Measurements from ENCODE around the gene ALDH3B1.

ALDH3B1 gene

DNA sequence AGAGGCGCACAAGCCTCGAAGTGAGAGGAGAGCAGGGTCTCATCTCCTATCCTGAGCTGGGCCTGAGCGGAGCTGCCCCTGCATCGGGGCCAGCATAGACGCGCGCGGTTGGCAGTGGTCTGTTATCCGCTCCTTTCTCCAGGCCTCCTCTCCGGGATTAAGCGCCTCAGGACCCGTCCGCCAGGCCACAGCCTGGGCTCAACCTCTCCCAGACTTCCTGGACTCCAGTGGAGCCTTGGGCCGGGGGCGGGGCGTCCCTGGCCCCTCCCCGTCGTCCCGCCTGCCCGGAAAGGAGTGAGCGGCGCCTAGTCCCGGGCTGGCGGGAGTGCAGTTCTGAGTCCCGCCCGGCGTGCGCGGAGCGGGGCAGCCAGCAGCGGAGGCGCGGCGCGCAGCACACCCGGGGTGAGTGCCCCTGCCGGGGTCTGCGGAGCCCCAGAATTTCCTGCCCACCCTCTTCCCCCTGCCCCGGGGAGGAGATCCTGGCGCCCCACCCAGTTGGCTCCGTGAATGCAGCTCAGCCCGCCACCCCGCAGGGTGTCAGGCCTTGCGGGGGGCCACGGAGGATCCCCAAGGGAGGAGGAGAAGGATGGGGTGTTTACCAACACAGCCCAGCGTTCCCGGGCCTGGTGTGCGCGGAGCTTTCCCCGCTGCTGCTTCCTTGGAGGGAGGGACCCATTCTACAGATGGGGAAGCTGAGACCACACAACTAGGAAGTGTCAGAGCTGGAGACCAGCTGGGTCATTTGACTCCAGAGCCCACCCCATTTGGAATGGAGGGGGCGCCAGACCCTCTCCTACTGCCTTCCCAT lies 28.8 kb downstream of the ALDH3B1 start, which contains the start of gene TCIRG1:
Gene TCIRG1 (plus strand): TSS at position 308 of the 808 bp plus-strand sequence. CDS start 2,247 bp downstream, outside the sequence.
- DNase-seq (ENCODE audit: low read depth) = peak; percentile 88
- TF ChIP-seq, protein P1, sequence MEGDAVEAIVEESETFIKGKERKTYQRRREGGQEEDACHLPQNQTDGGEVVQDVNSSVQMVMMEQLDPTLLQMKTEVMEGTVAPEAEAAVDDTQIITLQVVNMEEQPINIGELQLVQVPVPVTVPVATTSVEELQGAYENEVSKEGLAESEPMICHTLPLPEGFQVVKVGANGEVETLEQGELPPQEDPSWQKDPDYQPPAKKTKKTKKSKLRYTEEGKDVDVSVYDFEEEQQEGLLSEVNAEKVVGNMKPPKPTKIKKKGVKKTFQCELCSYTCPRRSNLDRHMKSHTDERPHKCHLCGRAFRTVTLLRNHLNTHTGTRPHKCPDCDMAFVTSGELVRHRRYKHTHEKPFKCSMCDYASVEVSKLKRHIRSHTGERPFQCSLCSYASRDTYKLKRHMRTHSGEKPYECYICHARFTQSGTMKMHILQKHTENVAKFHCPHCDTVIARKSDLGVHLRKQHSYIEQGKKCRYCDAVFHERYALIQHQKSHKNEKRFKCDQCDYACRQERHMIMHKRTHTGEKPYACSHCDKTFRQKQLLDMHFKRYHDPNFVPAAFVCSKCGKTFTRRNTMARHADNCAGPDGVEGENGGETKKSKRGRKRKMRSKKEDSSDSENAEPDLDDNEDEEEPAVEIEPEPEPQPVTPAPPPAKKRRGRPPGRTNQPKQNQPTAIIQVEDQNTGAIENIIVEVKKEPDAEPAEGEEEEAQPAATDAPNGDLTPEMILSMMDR (IDR thresholded peaks at IDR 0.05; ENCODE audit: low read depth, low read length) = no peak
- TF ChIP-seq MYC (IDR thresholded peaks at IDR 0.05; ENCODE audit: low read depth, low read length) (peak; percentile 52; the same call in 1 of the 2 replicates), POLR2A (IDR thresholded peaks at IDR 0.05; ENCODE audit: extremely low read depth, insufficient read length) (peak; percentile 69)
- TF ChIP-seq, protein P2, sequence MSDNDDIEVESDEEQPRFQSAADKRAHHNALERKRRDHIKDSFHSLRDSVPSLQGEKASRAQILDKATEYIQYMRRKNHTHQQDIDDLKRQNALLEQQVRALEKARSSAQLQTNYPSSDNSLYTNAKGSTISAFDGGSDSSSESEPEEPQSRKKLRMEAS (IDR thresholded peaks at IDR 0.05; ENCODE audit: low read depth, low read length) = 0 out of 2 replicates have a peak, but pooled peaks have one; percentile 21
- peak within 1 kb of the TSS; percentile 89 for H3K4me3 ChIP-seq (ENCODE audit: low read depth, low read length)

DNA sequence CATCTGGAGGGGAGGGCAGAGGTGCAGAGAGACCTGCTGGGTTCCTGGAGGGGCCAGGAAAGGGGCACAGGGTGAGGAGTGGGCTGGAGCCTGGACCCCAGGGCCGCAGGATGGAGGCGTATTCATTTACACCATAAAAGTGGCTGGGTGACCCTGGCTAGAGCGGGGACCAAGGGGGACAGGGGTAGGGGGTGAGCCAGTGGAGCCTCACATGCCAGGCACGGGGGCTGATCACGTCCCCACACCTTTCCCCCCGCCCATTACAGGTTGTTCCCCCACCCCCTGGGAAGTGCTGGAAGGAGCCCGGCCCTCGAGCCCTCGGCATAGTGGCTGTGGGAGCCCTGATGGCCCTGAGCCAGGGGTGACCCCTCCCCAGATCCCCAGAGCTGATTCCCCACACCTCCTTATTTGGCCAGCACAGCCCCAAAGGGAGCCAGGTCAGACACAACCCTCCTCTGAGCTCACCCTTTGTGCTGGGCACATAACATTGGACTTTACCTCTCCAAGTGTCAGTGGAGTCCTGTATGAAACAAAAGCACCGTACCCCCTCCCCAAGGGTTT lies 29.5 kb downstream of the ALDH3B1 start:
- TF ChIP-seq POLR2A (IDR thresholded peaks at IDR 0.05; ENCODE audit: extremely low read depth, insufficient read length) (no peak), MYC (IDR thresholded peaks at IDR 0.05; ENCODE audit: low read depth, low read length) (no peak)
- TF ChIP-seq, protein P2 (IDR thresholded peaks at IDR 0.05; ENCODE audit: low read depth, low read length) = no peak
- TF ChIP-seq, protein P1 (IDR thresholded peaks at IDR 0.05; ENCODE audit: low read depth, low read length) = no peak
- H3K4me3 ChIP-seq (ENCODE audit: low read depth, low read length) = peak overlapping the region; percentile 89
- DNase-seq (ENCODE audit: low read depth) = no peak

DNA sequence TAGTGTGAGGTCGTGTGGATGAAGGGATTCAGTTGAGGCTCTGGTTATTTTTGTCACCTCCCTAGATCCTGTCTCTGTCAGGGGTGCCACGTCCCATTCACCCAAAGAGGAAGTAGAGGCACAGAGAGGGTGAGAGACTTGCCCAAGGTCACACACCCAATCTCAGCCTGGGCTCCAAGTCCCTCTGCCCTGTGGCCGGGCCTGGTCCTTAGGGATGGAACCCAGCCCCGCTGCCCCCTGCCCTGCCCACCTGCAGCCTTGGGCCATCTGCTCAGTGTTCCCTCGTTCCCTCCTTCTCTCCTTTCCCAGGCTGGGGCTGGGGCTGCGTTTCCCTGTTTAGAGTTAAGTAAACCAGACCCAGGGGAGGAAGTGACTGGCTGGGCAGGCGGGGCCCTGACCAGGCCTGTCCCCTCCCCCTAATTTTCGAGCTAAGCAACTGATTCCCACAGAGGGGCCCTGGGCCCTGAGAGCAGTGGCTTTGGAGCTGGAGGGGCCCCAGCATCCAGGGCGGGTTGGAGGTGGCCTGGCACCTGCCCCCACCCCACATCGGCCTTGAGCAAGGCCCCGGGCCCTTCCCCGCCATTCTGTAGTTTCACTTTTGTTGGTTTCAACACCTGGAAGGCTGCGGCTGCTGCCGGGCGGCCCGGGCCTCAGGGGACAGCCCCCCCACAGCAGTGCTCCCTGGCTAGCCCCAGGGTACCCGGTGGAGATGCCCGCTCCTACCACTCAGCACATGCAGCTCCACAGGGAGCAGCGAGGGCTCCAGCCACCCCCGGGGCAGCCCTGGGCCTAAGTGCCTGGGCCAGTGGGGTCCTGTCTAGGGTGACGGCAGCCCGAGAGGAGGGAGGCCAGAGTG lies 30.2 kb downstream of the ALDH3B1 start:
- peak; percentile 94 for DNase-seq (ENCODE audit: low read depth)
- TF ChIP-seq, protein P2 (IDR thresholded peaks at IDR 0.05; ENCODE audit: low read depth, low read length) = no peak; the same call in 1 of the 2 replicates
- TF ChIP-seq, protein P1 (IDR thresholded peaks at IDR 0.05; ENCODE audit: low read depth, low read length) = no peak
- no peak for TF ChIP-seq MYC (IDR thresholded peaks at IDR 0.05; ENCODE audit: low read depth, low read length)
- TF ChIP-seq POLR2A (IDR thresholded peaks at IDR 0.05; ENCODE audit: extremely low read depth, insufficient read length) = no peak
- peak overlapping the region; percentile 89 for H3K4me3 ChIP-seq (ENCODE audit: low read depth, low read length)

DNA sequence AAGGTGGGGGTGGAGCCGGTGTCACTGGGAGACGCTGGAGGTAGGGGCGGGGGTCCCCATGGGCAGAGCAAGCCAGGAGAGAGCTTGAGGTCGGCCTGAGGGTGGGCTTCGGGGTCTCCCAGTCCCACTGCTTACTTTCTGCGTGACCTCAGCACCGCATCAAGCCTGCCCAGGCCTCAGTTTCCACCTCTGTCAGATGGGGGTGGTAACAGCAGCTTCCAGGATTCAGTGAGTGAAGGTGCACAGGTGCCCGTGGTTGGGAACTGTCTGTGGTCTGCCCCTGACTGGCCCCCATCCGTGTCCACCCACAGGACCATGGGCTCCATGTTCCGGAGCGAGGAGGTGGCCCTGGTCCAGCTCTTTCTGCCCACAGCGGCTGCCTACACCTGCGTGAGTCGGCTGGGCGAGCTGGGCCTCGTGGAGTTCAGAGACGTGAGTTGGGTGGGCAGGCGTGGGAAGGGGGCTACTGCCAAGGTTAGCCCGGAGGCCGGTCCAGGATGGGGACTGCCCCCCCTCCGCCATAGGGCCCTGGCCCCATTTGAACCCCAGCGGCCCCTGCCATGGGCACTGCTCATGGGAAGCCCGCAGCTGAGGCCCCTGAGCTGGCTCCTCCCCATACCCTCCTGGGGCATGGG lies 30.9 kb downstream of the ALDH3B1 start:
- no peak for TF ChIP-seq POLR2A (IDR thresholded peaks at IDR 0.05; ENCODE audit: extremely low read depth, insufficient read length)
- H3K4me3 ChIP-seq (ENCODE audit: low read depth, low read length) = peak overlapping the region; percentile 89
- no peak for DNase-seq (ENCODE audit: low read depth)

DNA sequence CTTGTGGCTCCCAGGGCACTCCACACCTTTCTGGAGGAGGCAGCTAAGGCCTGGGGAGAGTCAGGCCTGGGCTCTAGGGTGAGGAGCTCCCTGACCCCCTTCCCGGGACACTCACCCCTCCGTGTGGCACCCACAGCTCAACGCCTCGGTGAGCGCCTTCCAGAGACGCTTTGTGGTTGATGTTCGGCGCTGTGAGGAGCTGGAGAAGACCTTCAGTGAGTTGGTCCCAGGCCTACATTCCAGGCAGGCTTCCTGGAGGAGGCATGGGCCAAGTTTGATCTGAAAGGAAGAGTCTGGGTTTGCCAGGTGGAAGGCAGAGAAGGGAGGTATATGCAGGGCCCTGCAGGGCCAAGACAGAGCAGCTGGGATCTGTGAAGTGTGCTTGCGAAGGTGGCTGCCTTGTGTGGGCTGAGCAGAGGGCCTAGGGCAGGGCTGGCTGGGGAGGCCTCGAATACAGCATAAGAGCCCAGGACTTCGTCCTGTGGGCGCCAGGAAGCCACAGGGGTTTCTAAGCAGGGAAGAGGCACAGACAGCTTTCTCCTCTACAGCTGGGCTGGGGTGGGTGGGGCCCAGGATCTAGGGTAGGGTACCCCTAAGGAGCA lies 31.6 kb downstream of the ALDH3B1 start:
- peak overlapping the region; percentile 34 for H3K4me3 ChIP-seq (ENCODE audit: low read depth, low read length)
- DNase-seq (ENCODE audit: low read depth) = peak; percentile 51
- TF ChIP-seq MYC (IDR thresholded peaks at IDR 0.05; ENCODE audit: low read depth, low read length) (no peak), POLR2A (IDR thresholded peaks at IDR 0.05; ENCODE audit: extremely low read depth, insufficient read length) (no peak)
- TF ChIP-seq, protein P2 (IDR thresholded peaks at IDR 0.05; ENCODE audit: low read depth, low read length) = no peak
- TF ChIP-seq, protein P1 (IDR thresholded peaks at IDR 0.05; ENCODE audit: low read depth, low read length) = no peak
